ENCODE data around the gene FAM9C. TPM values are rescaled to one million over a fixed set of nuclear protein-coding genes. Genes with fewer than 3 reads are reported as not detected.

FAM9C gene
- total RNA-seq, 1 donor from 2014 or later = not detected

DNA sequence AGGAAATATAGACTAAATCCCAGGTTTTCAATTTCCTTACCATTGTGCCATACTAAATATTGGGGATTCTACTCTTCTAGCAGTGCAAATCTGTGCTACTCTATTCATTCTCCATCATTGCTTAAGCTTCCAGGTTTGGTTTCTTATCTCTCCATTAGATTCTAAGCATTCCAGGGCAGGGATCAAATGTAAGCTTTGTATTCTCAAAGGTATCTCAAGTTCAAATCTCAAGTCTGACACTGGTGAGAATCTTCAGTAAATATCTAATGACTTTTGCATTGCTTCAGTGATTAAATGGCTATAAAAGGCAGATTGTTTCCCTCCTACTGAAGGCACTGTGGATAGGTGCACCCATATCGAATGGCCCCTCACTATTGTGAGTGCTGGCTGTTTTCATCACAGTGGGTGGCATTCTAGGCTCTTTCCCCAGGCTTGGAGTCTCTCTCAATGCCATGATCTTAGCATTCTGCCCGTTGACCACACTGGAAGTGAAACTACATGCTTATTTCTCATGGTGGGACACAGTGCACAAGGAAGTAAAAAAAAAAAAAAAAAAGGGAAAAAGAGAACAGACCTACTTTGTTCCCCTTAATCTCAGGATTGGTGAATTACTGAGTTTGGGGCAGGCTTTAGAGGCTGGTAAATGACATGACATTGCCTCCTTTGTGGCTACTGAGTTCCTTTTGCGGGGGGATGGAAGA is 28.7 kb downstream of the FAM9C start:
- Histone ChIP-seq H3K4me1 (peaks cover 13% of the 10 kb centered on the region), H3K36me3 (no peaks in the 10 kb centered on the region), H3K27ac (no peak overlapping the region), H3K4me3 (no peak overlapping the region), H3K27me3 (no peaks in the 10 kb centered on the region), H3K9me3 (no peaks in the 10 kb centered on the region)
- intact Hi-C loops (cut with DNase I) = no loop called here
- TF ChIP-seq, protein P1, sequence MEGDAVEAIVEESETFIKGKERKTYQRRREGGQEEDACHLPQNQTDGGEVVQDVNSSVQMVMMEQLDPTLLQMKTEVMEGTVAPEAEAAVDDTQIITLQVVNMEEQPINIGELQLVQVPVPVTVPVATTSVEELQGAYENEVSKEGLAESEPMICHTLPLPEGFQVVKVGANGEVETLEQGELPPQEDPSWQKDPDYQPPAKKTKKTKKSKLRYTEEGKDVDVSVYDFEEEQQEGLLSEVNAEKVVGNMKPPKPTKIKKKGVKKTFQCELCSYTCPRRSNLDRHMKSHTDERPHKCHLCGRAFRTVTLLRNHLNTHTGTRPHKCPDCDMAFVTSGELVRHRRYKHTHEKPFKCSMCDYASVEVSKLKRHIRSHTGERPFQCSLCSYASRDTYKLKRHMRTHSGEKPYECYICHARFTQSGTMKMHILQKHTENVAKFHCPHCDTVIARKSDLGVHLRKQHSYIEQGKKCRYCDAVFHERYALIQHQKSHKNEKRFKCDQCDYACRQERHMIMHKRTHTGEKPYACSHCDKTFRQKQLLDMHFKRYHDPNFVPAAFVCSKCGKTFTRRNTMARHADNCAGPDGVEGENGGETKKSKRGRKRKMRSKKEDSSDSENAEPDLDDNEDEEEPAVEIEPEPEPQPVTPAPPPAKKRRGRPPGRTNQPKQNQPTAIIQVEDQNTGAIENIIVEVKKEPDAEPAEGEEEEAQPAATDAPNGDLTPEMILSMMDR (IDR thresholded peaks at IDR 0.05) = no peak
- ATAC-seq (peak; percentile 76), DNase-seq (no peak)

DNA sequence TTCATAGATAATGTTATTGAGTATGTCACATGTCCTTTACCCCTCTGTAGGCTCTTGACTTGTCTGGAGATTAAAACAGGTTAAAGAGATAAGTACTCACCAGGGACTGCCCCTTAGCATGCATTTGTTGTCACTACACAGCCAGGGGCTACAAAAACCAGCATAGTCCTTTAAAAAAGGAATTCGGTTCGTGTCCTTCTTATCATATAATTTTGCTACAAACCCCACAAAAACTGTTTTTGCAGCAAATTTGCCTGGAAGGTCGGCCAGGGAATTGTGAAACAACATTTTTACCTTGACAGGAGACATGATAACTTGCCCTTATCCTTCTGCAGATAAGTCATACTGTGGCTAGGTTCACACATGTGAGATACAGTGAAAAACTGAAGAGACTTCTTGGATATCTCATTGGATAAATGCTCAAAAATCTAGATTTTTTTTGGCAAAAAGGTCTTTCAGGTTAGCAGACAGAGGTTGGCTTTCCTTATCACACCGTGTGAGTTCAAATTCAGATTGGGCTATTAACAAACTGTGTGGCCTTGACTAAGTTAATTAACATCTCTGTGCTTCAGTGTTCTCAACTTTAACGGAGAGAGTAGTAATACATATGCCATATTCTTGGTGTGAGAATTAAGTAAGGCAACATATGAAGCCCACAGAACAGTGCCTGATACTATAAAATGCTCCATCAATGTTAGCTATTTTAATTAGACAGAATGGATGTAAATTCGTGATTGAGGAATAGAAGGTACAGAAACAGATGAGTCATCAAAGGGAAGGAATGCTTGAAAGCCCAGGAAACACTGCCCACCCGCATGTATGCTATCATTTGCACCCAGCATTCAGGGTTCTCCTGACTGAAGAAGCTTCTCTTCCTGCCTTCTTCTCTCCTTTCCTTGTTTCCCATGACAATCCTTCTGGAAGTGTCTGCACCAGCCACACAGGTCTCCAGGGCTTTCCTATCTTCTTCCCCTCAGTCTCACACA is 30.0 kb downstream of the FAM9C start:
- Histone ChIP-seq H3K27me3 (no peaks in the 10 kb centered on the region), H3K9me3 (no peaks in the 10 kb centered on the region), H3K4me3 (no peak overlapping the region), H3K27ac (peak overlapping the region; percentile 66), H3K4me1 (peaks cover 13% of the 10 kb centered on the region), H3K36me3 (no peaks in the 10 kb centered on the region)
- TF ChIP-seq, protein P1 (IDR thresholded peaks at IDR 0.05) = no peak
- DNase-seq (no peak), ATAC-seq (no peak)
- intact Hi-C loops (cut with DNase I) = no loop called here

DNA sequence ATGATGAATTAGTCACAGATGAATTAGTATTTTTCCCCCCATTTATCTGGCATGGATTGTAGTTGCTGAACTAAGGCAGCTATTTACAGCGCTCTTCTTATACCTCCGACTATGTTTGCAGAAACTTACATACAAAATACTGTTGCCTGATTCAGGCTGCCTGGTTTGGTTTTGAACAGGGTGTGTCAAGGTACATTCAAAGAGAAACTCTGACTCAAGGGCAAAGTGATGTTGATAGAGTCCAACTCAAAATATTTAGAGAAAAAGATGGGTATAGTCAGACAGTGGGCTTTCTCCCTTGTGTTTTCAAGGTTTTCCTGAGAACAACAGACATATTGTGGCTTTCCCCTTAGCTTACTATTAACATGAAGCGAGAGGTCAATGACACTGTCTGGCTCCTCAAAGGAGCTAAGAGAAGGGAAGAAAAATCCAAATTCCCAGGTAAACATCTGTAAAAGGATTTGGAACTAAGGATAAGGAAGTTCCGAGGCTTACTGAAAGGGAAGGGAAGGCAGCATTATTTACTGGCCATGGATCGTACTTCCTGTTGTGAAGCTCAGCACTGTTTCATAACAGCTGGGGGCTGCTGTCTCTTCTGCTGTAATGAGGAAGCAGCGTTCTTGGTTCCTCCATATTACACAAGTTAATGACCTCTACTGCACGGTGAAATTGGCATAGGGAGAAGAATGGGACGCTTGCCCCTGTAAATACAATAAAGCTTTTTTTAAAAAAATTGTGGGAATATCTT is 30.9 kb downstream of the FAM9C start:
- Histone ChIP-seq H3K27ac (peak overlapping the region; percentile 66), H3K36me3 (no peaks in the 10 kb centered on the region), H3K27me3 (no peaks in the 10 kb centered on the region), H3K4me3 (no peak overlapping the region), H3K4me1 (peaks cover 13% of the 10 kb centered on the region), H3K9me3 (no peaks in the 10 kb centered on the region)
- no peak for DNase-seq
- intact Hi-C loops (cut with DNase I) = no loop called here
- ATAC-seq = peak; percentile 82
- TF ChIP-seq, protein P1 (IDR thresholded peaks at IDR 0.05) = no peak

DNA sequence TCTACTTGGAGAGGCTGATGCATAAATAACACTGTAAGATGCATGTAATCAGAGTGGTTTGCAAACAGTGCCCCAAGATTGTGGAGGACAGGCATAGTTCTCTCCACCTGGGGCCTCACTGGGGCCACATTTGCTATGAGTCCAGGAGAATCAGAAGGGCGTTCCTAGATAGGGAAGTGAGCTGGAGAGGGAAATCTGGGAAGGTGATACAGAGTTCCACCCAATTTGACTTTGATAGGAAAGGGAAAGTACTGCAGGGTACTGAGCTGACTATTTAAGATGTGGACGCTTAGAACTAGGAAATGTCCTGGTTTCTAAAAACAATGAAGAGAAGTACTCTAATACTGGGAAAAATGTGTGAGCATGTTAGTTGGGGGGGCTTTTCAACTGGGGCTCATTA is 33.9 kb downstream of the FAM9C start:
- Histone ChIP-seq H3K36me3 (no peaks in the 10 kb centered on the region), H3K9me3 (no peaks in the 10 kb centered on the region), H3K27ac (no peak overlapping the region), H3K4me3 (no peak overlapping the region), H3K4me1 (peaks cover 25% of the 10 kb centered on the region), H3K27me3 (no peaks in the 10 kb centered on the region)
- no peak for DNase-seq
- no peak for ATAC-seq
- intact Hi-C loops (cut with DNase I) = no loop called here
- TF ChIP-seq, protein P1 (IDR thresholded peaks at IDR 0.05) = no peak

DNA sequence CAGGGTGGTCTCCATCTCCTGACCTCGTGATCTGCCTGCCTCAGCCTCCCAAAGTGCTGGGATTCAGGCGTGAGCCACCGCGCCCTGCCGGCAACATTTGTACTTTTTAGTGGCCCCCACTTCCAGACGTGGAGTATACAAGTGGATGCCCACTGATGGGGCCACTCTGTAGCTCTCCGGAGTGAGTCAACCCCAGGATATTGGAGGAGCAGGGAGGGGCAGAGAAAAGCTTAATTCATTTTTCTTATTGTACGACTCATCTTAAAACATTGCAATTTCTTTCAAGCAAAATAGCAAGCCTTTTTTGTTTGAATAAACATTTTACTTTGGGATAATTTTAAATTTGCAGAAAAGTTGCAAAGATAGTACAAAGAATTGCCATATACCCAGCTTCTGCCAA is 34.6 kb downstream of the FAM9C start:
- no peak for DNase-seq
- TF ChIP-seq, protein P1 (IDR thresholded peaks at IDR 0.05) = no peak
- H3K36me3 ChIP-seq = no peaks in the 10 kb centered on the region
- H3K4me3 ChIP-seq = no peak overlapping the region
- no peak overlapping the region for H3K27ac ChIP-seq
- intact Hi-C loops (cut with DNase I) = no loop called here
- no peaks in the 10 kb centered on the region for H3K9me3 ChIP-seq
- H3K4me1 ChIP-seq = peaks cover 25% of the 10 kb centered on the region
- H3K27me3 ChIP-seq = no peaks in the 10 kb centered on the region
- no peak for ATAC-seq

Data from upper lobe of right lung (tissue), 1 donor.